GDM1 (cell line): ENCODE measurements around the gene FAM229A.
A peak's percentile ranks its signal among the peaks of the same experiment; 100 is the strongest.
"Not testable (repeated sequence)": the region's sequence is repeated elsewhere in the genome, so short reads cannot be mapped to it uniquely, and the experiment has no call there.

Experiments
- DNase-seq: peaks from one replicate; lab custom pipeline; 2025; lab: John Stamatoyannopoulos, UW

Gene FAM229A, protein sequence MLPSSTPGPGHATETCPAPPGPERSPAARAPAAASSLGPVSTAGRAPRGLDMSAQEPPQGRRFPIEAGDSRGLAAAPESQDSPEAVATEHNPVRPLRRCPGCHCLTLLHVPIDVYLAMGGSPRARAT

DNA sequence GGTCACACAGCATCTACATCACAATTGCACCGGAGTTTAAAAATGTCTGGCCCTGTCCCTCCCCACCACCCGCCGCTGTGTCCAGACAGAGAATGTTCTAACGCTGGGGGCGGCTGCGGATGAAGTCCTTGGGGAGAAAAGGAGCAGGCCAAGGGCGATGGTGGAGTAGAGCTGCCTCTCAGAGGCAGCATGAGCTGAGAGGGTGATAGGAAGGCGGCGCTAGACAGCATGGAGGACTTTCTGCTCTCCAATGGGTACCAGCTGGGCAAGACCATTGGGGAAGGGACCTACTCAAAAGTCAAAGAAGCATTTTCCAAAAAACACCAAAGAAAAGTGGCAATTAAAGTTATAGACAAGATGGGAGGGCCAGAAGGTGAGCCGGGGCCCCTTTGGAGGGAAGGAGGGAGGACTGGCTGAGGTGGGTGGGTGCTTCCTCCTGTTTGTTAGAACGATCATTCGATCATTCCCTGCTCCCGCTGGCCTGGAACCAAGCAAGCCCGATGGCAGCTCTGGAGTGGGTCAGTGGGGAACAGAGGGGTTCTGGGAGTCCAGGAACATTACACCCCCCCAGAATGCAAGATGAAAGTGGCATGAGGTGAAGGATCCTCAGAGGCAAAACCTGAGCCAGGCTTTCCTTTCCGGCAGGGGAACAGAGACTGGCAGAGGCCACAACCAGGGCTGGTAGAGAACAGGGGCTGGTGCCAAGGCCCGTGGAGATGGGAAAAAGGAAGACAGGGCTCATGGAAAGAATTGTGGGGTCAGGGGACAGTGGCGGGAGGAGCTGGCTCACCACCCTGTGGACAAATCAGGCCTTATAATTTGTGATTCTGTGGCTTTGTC is at the start of gene FAM229A, which contains the start of gene TSSK3:
Gene FAM229A (minus strand): TSS at position 12 of the 840 bp plus-strand sequence. CDS start 394 bp downstream, outside the sequence.
Gene TSSK3 (plus strand): TSS at position 66 of the 840 bp plus-strand sequence. CDS start 163 bp downstream, at position 229.
- no peak for DNase-seq

GRCh38 chr1:32411261-32411660 is 49.0 kb upstream of the FAM229A start:
- DNase-seq, result no peak

- DNase-seq, result no peak
Observed at GRCh38 chr1:32406629-32407111, 44.4 kb upstream of the FAM229A start.

- DNase-seq, result no peak
Observed at GRCh38 chr1:32405672-32406467, 43.6 kb upstream of the FAM229A start.

- no peak for DNase-seq
Observed at GRCh38 chr1:32404946-32405345, 42.7 kb upstream of the FAM229A start.

DNA sequence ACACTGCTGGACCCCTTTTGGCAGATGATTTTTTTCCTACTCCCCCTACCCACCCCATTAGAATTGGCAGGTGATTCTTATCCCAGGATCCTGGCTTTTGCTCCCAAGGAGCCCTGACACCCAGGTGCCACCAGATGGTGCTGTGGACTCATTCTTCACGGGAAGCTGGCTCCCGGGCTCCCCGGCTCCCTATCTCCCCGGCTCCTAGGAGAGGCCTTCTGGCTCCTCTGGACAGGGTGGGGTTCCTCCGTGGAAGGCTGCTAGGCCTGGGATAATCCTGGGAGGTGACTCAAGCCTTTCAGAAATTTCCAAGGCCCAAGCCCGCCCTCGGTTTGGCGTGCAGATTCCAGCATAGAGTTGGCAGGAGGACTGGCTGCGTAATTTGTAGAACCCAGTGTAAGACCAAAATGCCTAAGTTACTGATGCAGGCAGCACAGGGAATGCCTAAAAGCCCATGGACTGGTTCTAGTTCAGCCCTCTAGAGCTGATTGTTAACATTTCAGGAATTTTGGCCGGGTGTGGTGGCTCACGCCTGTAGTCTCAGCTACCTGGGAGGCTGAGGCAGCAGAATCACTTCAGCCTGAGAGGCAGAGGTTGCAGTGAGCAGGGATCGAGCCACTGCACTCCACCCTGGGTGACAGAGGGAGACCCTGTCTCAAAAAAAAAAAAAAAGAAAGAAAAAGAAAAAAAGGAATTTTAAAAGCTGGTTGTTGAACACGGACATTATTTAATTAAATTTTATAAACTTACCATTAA is 38.8 kb upstream of the FAM229A start:
- peak; percentile 10 for DNase-seq

DNA sequence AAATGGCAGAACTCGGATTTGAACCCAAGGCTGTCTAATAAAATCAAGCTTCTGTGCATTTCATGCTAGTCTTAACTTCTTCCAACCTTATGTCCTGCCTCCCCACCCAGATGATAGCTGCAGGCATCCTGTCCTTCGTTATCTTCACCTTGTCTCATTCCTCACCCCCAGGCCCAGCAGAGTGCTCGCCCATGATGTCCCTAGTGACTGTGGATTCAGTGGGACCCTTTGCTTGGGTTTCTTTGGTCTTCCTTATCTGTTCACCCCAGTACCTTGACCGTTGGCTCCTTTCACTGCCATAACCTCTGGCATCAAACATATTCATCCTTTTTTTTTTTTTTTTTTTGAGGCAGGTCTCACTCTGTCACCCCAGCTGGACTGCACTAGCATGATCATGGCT is 37.6 kb upstream of the FAM229A start:
- no peak for DNase-seq

- no peak for DNase-seq
Observed at GRCh38 chr1:32398401-32398800, 36.1 kb upstream of the FAM229A start.

GRCh38 chr1:32396524-32396923 is 34.2 kb upstream of the FAM229A start:
- DNase-seq, result not testable (repeated sequence)

DNA sequence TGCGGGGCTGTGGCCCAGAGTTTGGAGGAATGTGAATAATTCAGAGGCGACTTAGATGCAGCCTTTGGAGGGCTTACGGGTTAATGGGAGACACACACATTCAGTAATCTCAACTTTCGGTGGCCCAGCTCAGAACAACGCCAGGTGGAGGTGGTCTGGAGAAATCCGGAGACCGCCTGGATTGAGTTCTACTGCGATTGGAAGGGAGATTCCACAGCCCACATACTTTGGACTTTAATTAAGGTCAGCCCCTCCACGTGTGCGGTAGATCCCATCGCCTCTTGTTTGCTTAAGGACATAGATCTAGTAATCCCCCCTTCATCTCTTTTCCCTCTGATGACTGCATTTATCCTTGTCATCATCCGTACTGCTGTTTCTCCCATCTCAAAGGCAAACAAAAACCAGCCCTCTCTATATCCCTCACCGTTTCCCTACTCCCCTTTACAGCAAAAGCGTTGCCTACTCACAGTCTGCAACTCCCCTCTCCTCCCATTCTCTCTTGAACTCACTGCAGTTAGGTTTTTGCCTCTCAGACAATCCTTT is 32.7 kb upstream of the FAM229A start:
- DNase-seq, result no peak

GRCh38 chr1:32394141-32394889 is 32.0 kb upstream of the FAM229A start, which contains the start of gene BSDC1:
Gene BSDC1, minus strand, starts transcription at chr1:32394441. Its CDS starts 27 bp downstream, at chr1:32394414.
- DNase-seq, result peak; percentile 97

DNA sequence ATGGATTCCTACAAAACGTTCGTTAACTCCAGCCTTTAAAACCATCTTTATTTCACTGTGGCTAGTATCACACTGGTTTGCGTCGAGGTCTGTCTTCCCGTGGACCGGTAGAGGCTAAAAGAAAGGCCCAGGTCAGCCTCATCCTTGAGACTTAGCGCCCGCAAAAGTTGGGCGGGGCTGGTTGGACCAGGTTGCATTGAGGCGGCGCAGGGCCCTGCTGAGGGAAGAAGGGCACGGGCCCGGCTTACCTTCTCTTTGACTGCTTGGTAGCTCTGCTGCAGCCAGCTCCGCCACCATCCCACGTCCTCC is 31.5 kb upstream of the FAM229A start:
- no peak for DNase-seq

GRCh38 chr1:32393136-32393535 is 30.9 kb upstream of the FAM229A start:
- DNase-seq, result no peak

GRCh38 chr1:32392325-32392724 is 30.0 kb upstream of the FAM229A start:
- DNase-seq, result no peak

GRCh38 chr1:32390904-32391870 is 28.9 kb upstream of the FAM229A start:
- DNase-seq, result no peak

GRCh38 chr1:32388641-32389040 is 26.4 kb upstream of the FAM229A start:
- DNase-seq, result no peak

DNA sequence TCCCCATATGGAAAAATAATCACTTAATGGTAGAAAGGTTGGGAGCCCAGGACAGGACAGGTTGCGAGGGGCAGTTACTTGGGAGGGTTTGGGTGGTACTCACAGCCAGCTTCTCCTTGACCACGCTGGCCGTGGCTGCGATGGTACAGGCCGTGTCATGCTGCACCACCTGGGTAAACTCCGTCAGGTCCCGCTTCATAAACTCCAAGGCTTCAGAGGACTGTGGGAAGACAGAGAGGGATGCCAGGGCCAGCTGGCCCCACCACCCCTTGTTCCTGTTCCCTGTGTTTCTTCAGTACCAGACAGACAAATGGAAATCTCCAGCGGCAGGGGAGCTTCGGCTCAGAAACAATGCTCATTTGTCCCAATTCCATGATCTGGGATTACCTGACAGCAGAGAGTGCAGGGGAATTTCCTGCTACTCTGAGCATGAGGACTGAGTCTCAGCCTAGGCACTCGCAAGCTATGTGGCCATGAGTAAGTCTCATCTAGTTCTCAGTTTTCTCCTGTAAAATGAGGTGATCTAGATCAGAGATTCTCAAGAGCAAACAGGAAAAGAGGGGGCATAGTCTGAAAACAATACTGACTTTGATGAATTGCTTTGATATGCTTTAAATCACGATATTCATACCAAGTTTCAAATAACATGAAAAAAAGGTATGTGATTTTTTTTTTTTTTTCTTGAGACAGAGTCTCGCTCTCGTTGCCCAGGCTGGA is 24.5 kb upstream of the FAM229A start:
- no peak for DNase-seq

DNA sequence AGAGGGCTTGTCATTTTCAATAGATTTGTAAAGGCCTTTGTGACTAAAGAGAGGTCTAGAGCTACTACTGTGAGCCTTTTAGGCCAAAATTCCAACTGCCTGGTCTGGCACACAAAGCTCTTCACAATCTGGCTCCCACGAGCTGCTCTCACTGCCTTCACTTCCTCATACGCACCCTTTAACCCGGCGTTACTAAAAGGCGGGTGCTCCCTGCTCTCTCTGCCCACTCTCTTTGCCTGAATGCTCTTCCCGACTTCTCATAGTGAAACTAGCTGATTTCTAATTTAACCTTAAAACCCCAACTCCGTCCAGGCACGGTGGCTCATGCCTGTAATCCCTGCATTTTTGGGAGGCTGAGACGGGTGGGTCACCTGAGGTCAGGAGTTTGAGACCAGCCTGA is 17.8 kb upstream of the FAM229A start:
- DNase-seq, result no peak
